ENCODE data around the gene RTTN.

RTTN gene

DNA sequence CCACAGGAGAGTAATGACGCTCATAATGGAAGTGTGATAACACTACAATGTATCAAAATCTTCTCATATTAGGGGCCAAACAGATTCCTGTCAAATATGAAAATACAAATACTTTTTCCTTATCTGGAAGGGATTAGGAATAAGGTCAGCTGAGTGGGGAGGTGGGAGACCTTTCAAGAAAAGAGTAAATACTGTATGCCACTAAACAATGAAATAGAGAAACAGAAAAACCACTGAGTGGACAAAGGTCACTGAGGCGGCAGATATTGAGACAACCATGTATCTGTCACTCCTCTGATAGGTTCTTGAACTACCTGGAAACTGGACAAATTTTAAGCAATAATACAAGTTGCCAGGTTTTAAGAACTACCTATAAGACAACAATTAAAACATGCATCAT, 59.3 kb downstream of the RTTN start:
- Histone ChIP-seq H3K9me3 (ENCODE audit: insufficient read depth, low read depth, low read length) (no peaks in the 10 kb centered on the region), H3K9ac (ENCODE audit: low read depth, low read length) (no peak overlapping the region), H3K27ac (ENCODE audit: low read length) (no peak overlapping the region), H3K4me1 (ENCODE audit: insufficient read depth, low read length) (no peaks in the 10 kb centered on the region), H3K36me3 (ENCODE audit: insufficient read depth, low read depth, low read length) (peaks cover 39% of the 10 kb centered on the region), H3K27me3 (ENCODE audit: insufficient read depth, low read length) (no peaks in the 10 kb centered on the region), H3K4me3 (ENCODE audit: low read length) (no peak overlapping the region)

- H3K9ac ChIP-seq (ENCODE audit: low read depth, low read length): no peak overlapping the region
- peaks cover 9% of the 10 kb centered on the region for H3K36me3 ChIP-seq (ENCODE audit: insufficient read depth, low read depth, low read length)
- no peaks in the 10 kb centered on the region for H3K9me3 ChIP-seq (ENCODE audit: insufficient read depth, low read depth, low read length)
- H3K27me3 ChIP-seq (ENCODE audit: insufficient read depth, low read length): no peaks in the 10 kb centered on the region
- no peaks in the 10 kb centered on the region for H3K4me1 ChIP-seq (ENCODE audit: insufficient read depth, low read length)
- H3K27ac ChIP-seq (ENCODE audit: low read length): no peak overlapping the region
- no peak overlapping the region for H3K4me3 ChIP-seq (ENCODE audit: low read length)
Measured at GRCh38 chr18:70142001-70142400, 63.5 kb downstream of the RTTN start.

- Histone ChIP-seq H3K27me3 (ENCODE audit: insufficient read depth, low read length) (no peaks in the 10 kb centered on the region), H3K9me3 (ENCODE audit: insufficient read depth, low read depth, low read length) (no peaks in the 10 kb centered on the region), H3K9ac (ENCODE audit: low read depth, low read length) (no peak overlapping the region), H3K4me3 (ENCODE audit: low read length) (no peak overlapping the region), H3K36me3 (ENCODE audit: insufficient read depth, low read depth, low read length) (peaks cover 3% of the 10 kb centered on the region; the same call in 1 of the 2 replicates), H3K4me1 (ENCODE audit: insufficient read depth, low read length) (no peaks in the 10 kb centered on the region), H3K27ac (ENCODE audit: low read length) (no peak overlapping the region)
Measured at GRCh38 chr18:70139138-70139537, 66.3 kb downstream of the RTTN start.

GRCh38 chr18:70135604-70136003, 69.9 kb downstream of the RTTN start:
- no peak overlapping the region for H3K27ac ChIP-seq (ENCODE audit: low read length)
- no peak overlapping the region for H3K9ac ChIP-seq (ENCODE audit: low read depth, low read length)
- peaks cover 4% of the 10 kb centered on the region; the same call in 1 of the 2 replicates for H3K36me3 ChIP-seq (ENCODE audit: insufficient read depth, low read depth, low read length)
- H3K27me3 ChIP-seq (ENCODE audit: insufficient read depth, low read length): no peaks in the 10 kb centered on the region
- H3K4me3 ChIP-seq (ENCODE audit: low read length): no peak overlapping the region
- no peaks in the 10 kb centered on the region for H3K4me1 ChIP-seq (ENCODE audit: insufficient read depth, low read length)
- no peaks in the 10 kb centered on the region for H3K9me3 ChIP-seq (ENCODE audit: insufficient read depth, low read depth, low read length)

- H3K4me1 ChIP-seq (ENCODE audit: insufficient read depth, low read length): no peaks in the 10 kb centered on the region
- H3K9ac ChIP-seq (ENCODE audit: low read depth, low read length): no peak overlapping the region
- H3K27me3 ChIP-seq (ENCODE audit: insufficient read depth, low read length): no peaks in the 10 kb centered on the region
- peaks cover 4% of the 10 kb centered on the region; the same call in 1 of the 2 replicates for H3K36me3 ChIP-seq (ENCODE audit: insufficient read depth, low read depth, low read length)
- no peak overlapping the region for H3K27ac ChIP-seq (ENCODE audit: low read length)
- H3K4me3 ChIP-seq (ENCODE audit: low read length): no peak overlapping the region
- no peaks in the 10 kb centered on the region for H3K9me3 ChIP-seq (ENCODE audit: insufficient read depth, low read depth, low read length)
Measured at GRCh38 chr18:70132999-70133398, 72.5 kb downstream of the RTTN start.

- Histone ChIP-seq H3K36me3 (ENCODE audit: insufficient read depth, low read depth, low read length) (peaks cover 6% of the 10 kb centered on the region; the same call in 1 of the 2 replicates), H3K4me3 (ENCODE audit: low read length) (no peak overlapping the region), H3K9ac (ENCODE audit: low read depth, low read length) (no peak overlapping the region), H3K9me3 (ENCODE audit: insufficient read depth, low read depth, low read length) (no peaks in the 10 kb centered on the region), H3K27ac (ENCODE audit: low read length) (no peak overlapping the region), H3K27me3 (ENCODE audit: insufficient read depth, low read length) (no peaks in the 10 kb centered on the region), H3K4me1 (ENCODE audit: insufficient read depth, low read length) (no peaks in the 10 kb centered on the region)
Measured at GRCh38 chr18:70128271-70128670, 77.2 kb downstream of the RTTN start.

GRCh38 chr18:70127359-70127758, 78.1 kb downstream of the RTTN start:
- Histone ChIP-seq H3K4me1 (ENCODE audit: insufficient read depth, low read length) (no peaks in the 10 kb centered on the region), H3K9ac (ENCODE audit: low read depth, low read length) (no peak overlapping the region), H3K9me3 (ENCODE audit: insufficient read depth, low read depth, low read length) (no peaks in the 10 kb centered on the region), H3K27ac (ENCODE audit: low read length) (no peak overlapping the region), H3K27me3 (ENCODE audit: insufficient read depth, low read length) (no peaks in the 10 kb centered on the region), H3K4me3 (ENCODE audit: low read length) (no peak overlapping the region), H3K36me3 (ENCODE audit: insufficient read depth, low read depth, low read length) (peaks cover 6% of the 10 kb centered on the region; the same call in 1 of the 2 replicates)

GRCh38 chr18:70126832-70127231, 78.7 kb downstream of the RTTN start:
- Histone ChIP-seq H3K9ac (ENCODE audit: low read depth, low read length) (no peak overlapping the region), H3K4me3 (ENCODE audit: low read length) (no peak overlapping the region), H3K36me3 (ENCODE audit: insufficient read depth, low read depth, low read length) (peaks cover 6% of the 10 kb centered on the region; the same call in 1 of the 2 replicates), H3K4me1 (ENCODE audit: insufficient read depth, low read length) (no peaks in the 10 kb centered on the region), H3K27me3 (ENCODE audit: insufficient read depth, low read length) (no peaks in the 10 kb centered on the region), H3K27ac (ENCODE audit: low read length) (no peak overlapping the region), H3K9me3 (ENCODE audit: insufficient read depth, low read depth, low read length) (no peaks in the 10 kb centered on the region)

- Histone ChIP-seq H3K4me3 (ENCODE audit: low read length) (no peak overlapping the region), H3K9me3 (ENCODE audit: insufficient read depth, low read depth, low read length) (no peaks in the 10 kb centered on the region), H3K36me3 (ENCODE audit: insufficient read depth, low read depth, low read length) (peaks cover 6% of the 10 kb centered on the region; the same call in 1 of the 2 replicates), H3K4me1 (ENCODE audit: insufficient read depth, low read length) (no peaks in the 10 kb centered on the region), H3K27ac (ENCODE audit: low read length) (no peak overlapping the region), H3K9ac (ENCODE audit: low read depth, low read length) (no peak overlapping the region), H3K27me3 (ENCODE audit: insufficient read depth, low read length) (no peaks in the 10 kb centered on the region)
Measured at GRCh38 chr18:70124139-70124538, 81.3 kb downstream of the RTTN start.

- Histone ChIP-seq H3K27me3 (ENCODE audit: insufficient read depth, low read length) (no peaks in the 10 kb centered on the region), H3K4me1 (ENCODE audit: insufficient read depth, low read length) (no peaks in the 10 kb centered on the region), H3K27ac (ENCODE audit: low read length) (no peak overlapping the region), H3K36me3 (ENCODE audit: insufficient read depth, low read depth, low read length) (no peaks in the 10 kb centered on the region; the same call in 1 of the 2 replicates), H3K9ac (ENCODE audit: low read depth, low read length) (no peak overlapping the region), H3K4me3 (ENCODE audit: low read length) (no peak overlapping the region), H3K9me3 (ENCODE audit: insufficient read depth, low read depth, low read length) (no peaks in the 10 kb centered on the region)
Measured at GRCh38 chr18:70121842-70122241, 83.6 kb downstream of the RTTN start.

GRCh38 chr18:70116949-70117348, 88.5 kb downstream of the RTTN start:
- Histone ChIP-seq H3K36me3 (ENCODE audit: insufficient read depth, low read depth, low read length) (no peaks in the 10 kb centered on the region), H3K9me3 (ENCODE audit: insufficient read depth, low read depth, low read length) (no peaks in the 10 kb centered on the region), H3K9ac (ENCODE audit: low read depth, low read length) (no peak overlapping the region), H3K27ac (ENCODE audit: low read length) (no peak overlapping the region), H3K4me3 (ENCODE audit: low read length) (no peak overlapping the region), H3K4me1 (ENCODE audit: insufficient read depth, low read length) (no peaks in the 10 kb centered on the region), H3K27me3 (ENCODE audit: insufficient read depth, low read length) (no peaks in the 10 kb centered on the region)

DNA sequence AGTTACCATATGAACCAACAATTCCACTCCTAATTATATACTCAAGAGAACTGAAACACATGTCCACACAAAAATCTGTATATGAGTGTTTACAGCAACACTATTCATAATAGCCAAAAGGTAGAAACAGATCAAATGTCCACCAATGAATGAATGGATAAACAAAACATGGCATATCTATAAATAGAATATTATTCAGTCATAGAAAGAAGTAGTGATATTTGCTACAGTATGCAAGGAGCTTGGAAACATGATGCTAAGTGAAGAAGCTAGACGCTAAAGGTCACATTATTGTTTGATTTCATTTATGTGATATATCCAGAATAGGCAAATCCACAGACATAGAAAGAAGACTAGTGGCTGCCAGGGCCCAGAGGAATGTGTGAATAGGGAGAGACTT, 92.0 kb downstream of the RTTN start:
- no peaks in the 10 kb centered on the region for H3K36me3 ChIP-seq (ENCODE audit: insufficient read depth, low read depth, low read length)
- H3K9ac ChIP-seq (ENCODE audit: low read depth, low read length): no peak overlapping the region
- H3K27me3 ChIP-seq (ENCODE audit: insufficient read depth, low read length): no peaks in the 10 kb centered on the region
- no peaks in the 10 kb centered on the region for H3K4me1 ChIP-seq (ENCODE audit: insufficient read depth, low read length)
- H3K27ac ChIP-seq (ENCODE audit: low read length): no peak overlapping the region
- no peaks in the 10 kb centered on the region for H3K9me3 ChIP-seq (ENCODE audit: insufficient read depth, low read depth, low read length)
- H3K4me3 ChIP-seq (ENCODE audit: low read length): no peak overlapping the region

Measured in iPS-20b (cell line).